Measurements from ENCODE around the gene RFX2. TPM values are rescaled to one million over a fixed set of nuclear protein-coding genes. Genes with fewer than 3 reads are reported as not detected.
A peak's percentile ranks its signal among the peaks of the same experiment; 100 is the strongest.
"Not testable (repeated sequence)": the region's sequence is repeated elsewhere in the genome, so short reads cannot be mapped to it uniquely, and the experiment has no call there.

The RFX2 gene
- total RNA-seq, 1 donor from 2014 or later = 18.0 TPM

GRCh38 chr19:6076675-6077463 lies 33.4 kb downstream of the RFX2 start:
- Mint-ChIP-seq H3K9me3 (no peaks in the 10 kb centered on the region), H3K4me1 (ENCODE audit: unreplicated experiment) (peaks cover 24% of the 10 kb centered on the region), H3K27ac (peak overlapping the region; percentile 47), H3K4me3 (no peak overlapping the region), H3K36me3 (peaks cover 3% of the 10 kb centered on the region), H3K27me3 (peaks cover 2% of the 10 kb centered on the region)
- DNase-seq (ENCODE audit: extremely low spot score, unreplicated experiment) = no peak
- no peak for TF ChIP-seq CTCF (conservative IDR thresholded peaks at IDR 0.05)

GRCh38 chr19:6076291-6076665 lies 34.0 kb downstream of the RFX2 start:
- no peak for TF ChIP-seq CTCF (conservative IDR thresholded peaks at IDR 0.05)
- Mint-ChIP-seq H3K36me3 (peaks cover 3% of the 10 kb centered on the region), H3K27ac (peak overlapping the region; percentile 47), H3K27me3 (peaks cover 2% of the 10 kb centered on the region), H3K4me1 (ENCODE audit: unreplicated experiment) (peaks cover 24% of the 10 kb centered on the region), H3K4me3 (no peak overlapping the region), H3K9me3 (no peaks in the 10 kb centered on the region)
- DNase-seq (ENCODE audit: extremely low spot score, unreplicated experiment) = no peak

- DNase-seq (ENCODE audit: extremely low spot score, unreplicated experiment) = peak; percentile 49
- peaks cover 27% of the 10 kb centered on the region for H3K4me1 Mint-ChIP-seq (ENCODE audit: unreplicated experiment)
- no peaks in the 10 kb centered on the region for H3K9me3 Mint-ChIP-seq
- peaks cover 6% of the 10 kb centered on the region for H3K36me3 Mint-ChIP-seq
- H3K27me3 Mint-ChIP-seq = peaks cover 2% of the 10 kb centered on the region
- peak overlapping the region; percentile 43 for H3K27ac Mint-ChIP-seq
- H3K4me3 Mint-ChIP-seq = no peak overlapping the region
- TF ChIP-seq CTCF (conservative IDR thresholded peaks at IDR 0.05) = no peak
Observed at GRCh38 chr19:6074709-6075403, 35.4 kb downstream of the RFX2 start.

- Mint-ChIP-seq H3K4me1 (ENCODE audit: unreplicated experiment) (peaks cover 27% of the 10 kb centered on the region), H3K4me3 (no peak overlapping the region)
Observed at GRCh38 chr19:6073858-6074708, 36.2 kb downstream of the RFX2 start.

GRCh38 chr19:6073233-6073632 lies 37.1 kb downstream of the RFX2 start:
- H3K9me3 Mint-ChIP-seq, H3K27me3 Mint-ChIP-seq, H3K4me3 Mint-ChIP-seq, H3K27ac Mint-ChIP-seq: not testable (repeated sequence)
- DNase-seq (ENCODE audit: extremely low spot score, unreplicated experiment) = peak; percentile 32
- Mint-ChIP-seq H3K4me1 (ENCODE audit: unreplicated experiment) (peaks cover 27% of the 10 kb centered on the region), H3K36me3 (peaks cover 12% of the 10 kb centered on the region)

More at GRCh38 chr19:6073858-6074708, 36.2 kb downstream of the RFX2 start:
- peak; percentile 60 for DNase-seq (ENCODE audit: extremely low spot score, unreplicated experiment)
- H3K27me3 Mint-ChIP-seq = peaks cover 6% of the 10 kb centered on the region
- H3K36me3 Mint-ChIP-seq = peaks cover 12% of the 10 kb centered on the region
- peak overlapping the region; percentile 18 for H3K27ac Mint-ChIP-seq
- no peak for TF ChIP-seq CTCF (conservative IDR thresholded peaks at IDR 0.05)
- peaks cover 6% of the 10 kb centered on the region for H3K9me3 Mint-ChIP-seq
